Kidney (tissue), 14 donors: ENCODE measurements around the gene GAP43. TPM values are rescaled to one million over a fixed set of nuclear protein-coding genes. Genes with fewer than 3 reads are reported as not detected.

Experiments
- DNase-seq, 5 donors: peaks; one replicate each; pipeline ENCODE4 v3.0.0-alpha.2; 2013 to 2020
- FAIRE-seq: peaks from 2 replicates; lab custom pipeline; 2012; peaks lifted over from hg19 to GRCh38; lab: Jason Lieb, UNC
- H3K27ac ChIP-seq, 2 donors: one replicate each; pipeline ENCODE4 v1.7.0; 2013; ENCODE audit warnings: low read depth in 2 of 2, low read length in 2 of 2, inconsistent platforms in 1 of 2
- H3K27me3 ChIP-seq: one replicate; pipeline ENCODE4 v1.7.1; 2013; ENCODE audit warnings: low read length, inconsistent platforms; ENCODE audit not compliant: control insufficient read depth, insufficient read depth
- H3K36me3 ChIP-seq, 3 donors: one replicate each; pipeline versions ENCODE4 v1.7.0 to v1.7.1; 2013; ENCODE audit warnings: low read length in 3 of 3, control low read depth in 1 of 3, inconsistent platforms in 1 of 3; ENCODE audit not compliant: insufficient read depth in 3 of 3, control insufficient read depth in 2 of 3
- H3K4me1 ChIP-seq, 3 donors: one replicate each; pipeline versions ENCODE4 v1.7.0 to v1.7.1; 2013; ENCODE audit warnings: low read length in 3 of 3, inconsistent platforms in 1 of 3, low read depth in 1 of 3; ENCODE audit not compliant: control insufficient read depth in 2 of 3, insufficient read depth in 2 of 3
- H3K4me3 ChIP-seq, 3 donors: one replicate each; pipeline versions ENCODE4 v1.7.0 to v1.8.1; 2013; ENCODE audit warnings: low read length in 3 of 3, control low read depth in 1 of 3, inconsistent platforms in 1 of 3
- H3K9ac ChIP-seq, 3 donors: one replicate each; pipeline versions ENCODE4 v1.7.0 to v1.7.1; 2013; ENCODE audit warnings: low read length in 3 of 3, control low read depth in 1 of 3, inconsistent platforms in 1 of 3
- H3K9me3 ChIP-seq, 3 donors: one replicate each; pipeline versions ENCODE4 v1.7.0 to v1.7.1; 2013; ENCODE audit warnings: low read length in 3 of 3, control low read depth in 1 of 3, inconsistent platforms in 1 of 3; ENCODE audit not compliant: control insufficient read depth in 2 of 3, insufficient read depth in 1 of 3
- intact Hi-C: fragments of 100-400 bp; cut with DNase I; formaldehyde crosslinking; loops from one replicate; pipeline ENCODE4 v1.11.1; 2022
- polyA plus RNA-seq: library from polyadenylated mRNA; stranded (reverse); fragments of 350-450 nt; fragmentation: Illumina TruSeq; extraction: RNeasy Lipid Tissue Mini Kit (QIAGEN cat#74804); gene quantifications from one replicate; pipeline ENCODE4 v1.2.3, GENCODE V29; 2014; ENCODE audit warnings: low read depth, low replicate concordance; ENCODE audit not compliant: insufficient read depth
- total RNA-seq: library from RNA; stranded (reverse); fragmentation: NEBNext Ultra II Directional; extraction: Animal tissue kit (Norgen Biotek cat#: 25700); gene quantifications from one replicate; pipeline ENCODE4 v1.2.1, GENCODE V29; 2021
- TF ChIP-seq, protein P1 (sequence below): IDR thresholded peaks from 3 replicates; pipeline ENCODE4 v1.5.1; 2012; ENCODE audit warnings: mild to moderate bottlenecking, moderate library complexity, borderline replicate concordance; ENCODE audit not compliant: insufficient read depth; ENCODE audit errors: extremely low read depth
- donor health status: control.
- donor health status: control.
- donor health status: control.
- donor health status: control.
- donor health status: control.
- donor health status: DM: yes; HTN: yes; CAD: no.
- donor health status: Normal renal cell carcinoma (clear cell type).

Gene GAP43
- total and polyA plus RNA-seq, 2 donors from 2014 or later = 0.19 TPM; not detected in 1

DNA sequence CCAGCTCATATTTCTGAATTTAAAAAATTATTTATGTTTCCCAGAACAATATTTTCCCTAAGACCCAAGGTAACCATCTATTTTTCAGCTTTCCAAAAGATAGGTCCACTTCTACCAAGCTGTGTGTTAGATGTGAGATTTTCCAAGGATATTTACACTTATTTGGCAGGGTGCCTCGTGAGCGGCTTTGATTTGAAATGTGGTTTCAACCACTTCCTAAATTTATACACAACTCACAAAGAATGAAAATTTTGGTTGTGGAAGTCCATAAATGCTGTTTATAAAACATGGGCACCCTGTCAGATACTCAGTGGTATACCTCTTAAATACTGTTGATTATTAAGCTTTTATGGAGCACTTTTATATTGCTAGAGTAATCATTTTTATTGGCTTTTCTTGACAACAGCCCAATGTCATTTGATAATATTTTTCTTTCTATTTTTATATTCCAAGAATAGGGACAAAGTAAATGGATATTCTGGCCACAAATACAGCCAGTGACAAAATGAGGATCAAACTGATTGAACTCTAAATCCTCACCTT, 57.6 kb downstream of the GAP43 start:
- no peak for FAIRE-seq

GRCh38 chr3:115681736-115682135, 58.4 kb downstream of the GAP43 start:
- Histone ChIP-seq H3K36me3 (no peaks in the 10 kb centered on the region), H3K4me1 (no peaks in the 10 kb centered on the region), H3K9me3 (no peaks in the 10 kb centered on the region), H3K27ac (no peak overlapping the region), H3K9ac (no peak overlapping the region), H3K4me3 (no peak overlapping the region), H3K27me3 (no peaks in the 10 kb centered on the region)
- intact Hi-C loops = no loop called here
- DNase-seq (peak in 1 of 5 donors; percentile 16), FAIRE-seq (no peak)
- TF ChIP-seq, protein P1, sequence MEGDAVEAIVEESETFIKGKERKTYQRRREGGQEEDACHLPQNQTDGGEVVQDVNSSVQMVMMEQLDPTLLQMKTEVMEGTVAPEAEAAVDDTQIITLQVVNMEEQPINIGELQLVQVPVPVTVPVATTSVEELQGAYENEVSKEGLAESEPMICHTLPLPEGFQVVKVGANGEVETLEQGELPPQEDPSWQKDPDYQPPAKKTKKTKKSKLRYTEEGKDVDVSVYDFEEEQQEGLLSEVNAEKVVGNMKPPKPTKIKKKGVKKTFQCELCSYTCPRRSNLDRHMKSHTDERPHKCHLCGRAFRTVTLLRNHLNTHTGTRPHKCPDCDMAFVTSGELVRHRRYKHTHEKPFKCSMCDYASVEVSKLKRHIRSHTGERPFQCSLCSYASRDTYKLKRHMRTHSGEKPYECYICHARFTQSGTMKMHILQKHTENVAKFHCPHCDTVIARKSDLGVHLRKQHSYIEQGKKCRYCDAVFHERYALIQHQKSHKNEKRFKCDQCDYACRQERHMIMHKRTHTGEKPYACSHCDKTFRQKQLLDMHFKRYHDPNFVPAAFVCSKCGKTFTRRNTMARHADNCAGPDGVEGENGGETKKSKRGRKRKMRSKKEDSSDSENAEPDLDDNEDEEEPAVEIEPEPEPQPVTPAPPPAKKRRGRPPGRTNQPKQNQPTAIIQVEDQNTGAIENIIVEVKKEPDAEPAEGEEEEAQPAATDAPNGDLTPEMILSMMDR = no peak

More for the DNA sequence above, 57.6 kb downstream of the GAP43 start:
- intact Hi-C loops = no loop called here
- H3K4me1 ChIP-seq = no peaks in the 10 kb centered on the region
- no peak overlapping the region for H3K9ac ChIP-seq
- no peak overlapping the region for H3K4me3 ChIP-seq
- no peaks in the 10 kb centered on the region for H3K27me3 ChIP-seq
- no peak overlapping the region for H3K27ac ChIP-seq
- TF ChIP-seq, protein P1 = no peak
- no peaks in the 10 kb centered on the region for H3K9me3 ChIP-seq
- no peak for DNase-seq
- H3K36me3 ChIP-seq = no peaks in the 10 kb centered on the region

DNA sequence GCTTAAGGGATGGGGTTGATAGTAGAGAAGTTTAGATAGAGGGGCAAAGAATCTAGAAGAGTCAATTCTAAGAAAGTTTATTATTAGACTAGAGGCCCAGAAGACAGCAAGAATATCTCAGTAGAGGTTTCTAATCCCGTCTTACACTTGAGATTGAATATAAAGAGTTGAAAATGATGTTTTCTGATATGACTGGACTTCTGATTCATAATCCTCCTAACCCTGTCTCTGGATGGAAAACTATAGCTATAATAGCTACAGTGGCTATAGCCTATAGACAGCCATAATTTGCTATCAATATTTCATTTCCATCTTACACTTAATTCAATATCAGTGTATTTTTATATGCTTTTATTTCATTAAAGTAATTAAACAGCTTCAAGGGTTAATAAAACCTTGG, 60.0 kb downstream of the GAP43 start:
- TF ChIP-seq, protein P1 = no peak
- Histone ChIP-seq H3K27ac (no peak overlapping the region), H3K27me3 (no peaks in the 10 kb centered on the region), H3K9ac (no peak overlapping the region), H3K9me3 (no peaks in the 10 kb centered on the region), H3K36me3 (no peaks in the 10 kb centered on the region), H3K4me3 (no peak overlapping the region), H3K4me1 (no peaks in the 10 kb centered on the region)
- intact Hi-C loops = no loop called here
- FAIRE-seq (no peak), DNase-seq (no peak)

DNA sequence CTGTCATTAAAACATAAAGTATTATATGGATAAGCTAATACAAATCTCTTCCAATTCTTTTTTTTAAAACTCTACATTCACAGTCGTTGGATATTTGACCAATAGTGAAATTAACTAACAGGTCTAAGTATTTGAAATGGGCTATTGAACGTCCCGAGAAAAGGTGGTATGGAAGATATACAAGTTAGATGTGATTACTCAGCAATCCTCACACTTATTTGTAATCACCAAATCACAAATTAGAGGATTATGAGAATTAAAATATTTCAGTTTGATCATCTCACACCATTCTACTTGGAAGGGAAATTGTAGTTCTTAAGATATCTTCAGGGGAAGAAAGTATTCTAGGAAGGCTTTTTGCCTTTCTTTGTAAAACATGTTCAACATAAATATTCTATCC, 60.5 kb downstream of the GAP43 start:
- Histone ChIP-seq H3K27me3 (no peaks in the 10 kb centered on the region), H3K9me3 (no peaks in the 10 kb centered on the region), H3K9ac (no peak overlapping the region), H3K4me1 (no peaks in the 10 kb centered on the region), H3K27ac (no peak overlapping the region), H3K4me3 (no peak overlapping the region), H3K36me3 (no peaks in the 10 kb centered on the region)
- FAIRE-seq (no peak), DNase-seq (no peak)
- TF ChIP-seq, protein P1 = no peak
- intact Hi-C loops = no loop called here
